GM12864 (cell line): ENCODE data around the gene SNTB2.

ENCODE experiments used
- DNase-seq: peaks from one replicate; pipeline ENCODE4 v3.0.0-alpha.2; 2011; ENCODE audit warnings: low read depth
- H3K4me3 ChIP-seq: 2 replicates; pipeline ENCODE4 v1.5.1; 2011; ENCODE audit warnings: mild to moderate bottlenecking, low read depth, low read length, control low read depth
- CTCF ChIP-seq: IDR thresholded peaks from 2 replicates; pipeline ENCODE4 v1.5.1; 2011; ENCODE audit warnings: low read depth, mild to moderate bottlenecking, moderate library complexity, low read length, control low read depth, inconsistent platforms; ENCODE audit errors: missing control alignments

Gene SNTB2

GRCh38 chr16:69201787-69202186 is 14.8 kb downstream of the SNTB2 start:
- DNase-seq, result no peak
- H3K4me3 ChIP-seq, result no peak overlapping the region
- TF ChIP-seq CTCF, result no peak

- no peak overlapping the region for H3K4me3 ChIP-seq
- no peak for TF ChIP-seq CTCF
- no peak for DNase-seq
These were observed 17.2 kb downstream of the SNTB2 start for GRCh38 chr16:69204172-69204571.

- no peak for TF ChIP-seq CTCF
- no peak overlapping the region for H3K4me3 ChIP-seq
- DNase-seq, result no peak
These were observed 22.8 kb downstream of the SNTB2 start for GRCh38 chr16:69209735-69210134.

- H3K4me3 ChIP-seq, result no peak overlapping the region
- no peak for DNase-seq
- TF ChIP-seq CTCF, result no peak
These were observed 30.5 kb downstream of the SNTB2 start for GRCh38 chr16:69217433-69217832.

- no peak overlapping the region for H3K4me3 ChIP-seq
- TF ChIP-seq CTCF, result no peak
- DNase-seq, result no peak
These were observed 32.3 kb downstream of the SNTB2 start for GRCh38 chr16:69219279-69219678.

GRCh38 chr16:69223882-69224281 is 36.9 kb downstream of the SNTB2 start:
- no peak overlapping the region for H3K4me3 ChIP-seq
- TF ChIP-seq CTCF, result no peak
- DNase-seq, result no peak

GRCh38 chr16:69225121-69225520 is 38.2 kb downstream of the SNTB2 start:
- no peak for TF ChIP-seq CTCF
- no peak overlapping the region for H3K4me3 ChIP-seq
- no peak for DNase-seq
